ENCODE data around the gene MBOAT7.
"Not testable (repeated sequence)": the region's sequence is repeated elsewhere in the genome, so short reads cannot be mapped to it uniquely, and the experiment has no call there.

The MBOAT7 gene

GRCh38 chr19:54208784-54209057, 19.3 kb upstream of the MBOAT7 start:
- no peak for DNase-seq

- DNase-seq = peak; percentile 99 to 100
These were observed 18.8 kb upstream of the MBOAT7 start for GRCh38 chr19:54207983-54208783.

GRCh38 chr19:54207676-54207982, 18.2 kb upstream of the MBOAT7 start:
- peak; percentile 76 for DNase-seq

GRCh38 chr19:54207193-54207592, 17.8 kb upstream of the MBOAT7 start:
- DNase-seq = not testable (repeated sequence)

- no peak for DNase-seq
These were observed 17.4 kb upstream of the MBOAT7 start for GRCh38 chr19:54206831-54207177.

- DNase-seq = no peak
These were observed 16.9 kb upstream of the MBOAT7 start for GRCh38 chr19:54206030-54206830.

GRCh38 chr19:54204767-54205468, 15.5 kb upstream of the MBOAT7 start:
- no peak for DNase-seq

GRCh38 chr19:54203151-54203611, 13.8 kb upstream of the MBOAT7 start:
- DNase-seq = no peak

- no peak for DNase-seq
These were observed 12.6 kb upstream of the MBOAT7 start for GRCh38 chr19:54201980-54202379.

GRCh38 chr19:54201172-54201701, 11.9 kb upstream of the MBOAT7 start:
- no peak for DNase-seq

GRCh38 chr19:54199401-54199800, 10.0 kb upstream of the MBOAT7 start:
- no peak for DNase-seq

GRCh38 chr19:54197121-54197520, 7.7 kb upstream of the MBOAT7 start:
- no peak for DNase-seq

GRCh38 chr19:54196536-54196935, 7.2 kb upstream of the MBOAT7 start:
- no peak for DNase-seq

GRCh38 chr19:54194463-54194862, 5.1 kb upstream of the MBOAT7 start:
- DNase-seq = not testable (repeated sequence)

GRCh38 chr19:54193011-54193410, 3.6 kb upstream of the MBOAT7 start:
- DNase-seq = no peak

- no peak for DNase-seq
These were observed 2.6 kb upstream of the MBOAT7 start for GRCh38 chr19:54191811-54192453.

GRCh38 chr19:54191011-54191810, 1.8 kb upstream of the MBOAT7 start, which contains the start of gene TSEN34:
Gene TSEN34 (plus strand): TSS chr19:54191308. CDS start chr19:54191365, 57 bp downstream.
- DNase-seq = peak; percentile 69 to 76

GRCh38 chr19:54190503-54191010, 1.2 kb upstream of the MBOAT7 start:
- peak; percentile 99 for DNase-seq

- peak; percentile 99 for DNase-seq
These were observed 539 bp upstream of the MBOAT7 start for GRCh38 chr19:54189735-54190502.

GRCh38 chr19:54188215-54188871, 1.0 kb downstream of the MBOAT7 start:
- DNase-seq = peak; percentile 85 to 89

Data from Kasumi-1 (cell line).